Astrocyte of the cerebellum (primary cell): ENCODE data around the gene SNRPD3.
"Not testable (repeated sequence)": the region's sequence is repeated elsewhere in the genome, so short reads cannot be mapped to it uniquely, and the experiment has no call there.

Experiments
- DNase-seq: peaks from one replicate; pipeline ENCODE4 v3.0.0-alpha.2; 2011; ENCODE audit warnings: low read depth
- H3K4me3 ChIP-seq: 2 replicates; pipeline ENCODE4 v1.5.1; 2011; ENCODE audit warnings: mild to moderate bottlenecking, low read depth, low read length, moderate library complexity
- in situ Hi-C: cut with HindIII; loops from 2 replicates; pipeline ENCODE4 v1.10.0; 2017; ENCODE audit warnings: low sequenced_read_pairs
- TF ChIP-seq, protein P1 (sequence below): IDR thresholded peaks from 2 replicates; pipeline ENCODE4 v1.5.1; 2012; ENCODE audit warnings: low read length, low read depth, moderate library complexity, mild to moderate bottlenecking; ENCODE audit errors: missing control alignments

SNRPD3 gene

DNA sequence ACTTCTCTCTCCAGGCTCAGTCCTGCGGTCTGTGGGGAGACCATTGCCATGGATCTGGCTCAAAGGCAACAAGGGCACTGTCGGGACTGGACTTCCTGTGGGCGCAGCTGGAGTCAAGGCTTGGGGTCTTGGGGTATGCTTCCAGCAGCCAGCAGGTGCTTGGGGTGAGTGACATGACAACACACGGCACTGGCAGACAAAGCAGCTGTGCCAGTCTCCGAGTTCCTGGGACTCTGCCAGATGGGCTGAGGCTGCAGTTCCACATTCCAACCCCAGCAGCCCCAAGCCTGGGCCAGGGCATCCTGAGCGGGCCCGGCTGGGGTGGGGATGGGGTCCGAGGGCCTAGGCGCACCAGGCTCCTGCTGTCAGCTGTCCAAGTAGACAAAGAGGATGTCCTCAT is 13.2 kb upstream of the SNRPD3 start:
- DNase-seq, result no peak
- H3K4me3 ChIP-seq, result no peak overlapping the region
- in situ Hi-C loops, result no loop called here
- TF ChIP-seq, protein P1, sequence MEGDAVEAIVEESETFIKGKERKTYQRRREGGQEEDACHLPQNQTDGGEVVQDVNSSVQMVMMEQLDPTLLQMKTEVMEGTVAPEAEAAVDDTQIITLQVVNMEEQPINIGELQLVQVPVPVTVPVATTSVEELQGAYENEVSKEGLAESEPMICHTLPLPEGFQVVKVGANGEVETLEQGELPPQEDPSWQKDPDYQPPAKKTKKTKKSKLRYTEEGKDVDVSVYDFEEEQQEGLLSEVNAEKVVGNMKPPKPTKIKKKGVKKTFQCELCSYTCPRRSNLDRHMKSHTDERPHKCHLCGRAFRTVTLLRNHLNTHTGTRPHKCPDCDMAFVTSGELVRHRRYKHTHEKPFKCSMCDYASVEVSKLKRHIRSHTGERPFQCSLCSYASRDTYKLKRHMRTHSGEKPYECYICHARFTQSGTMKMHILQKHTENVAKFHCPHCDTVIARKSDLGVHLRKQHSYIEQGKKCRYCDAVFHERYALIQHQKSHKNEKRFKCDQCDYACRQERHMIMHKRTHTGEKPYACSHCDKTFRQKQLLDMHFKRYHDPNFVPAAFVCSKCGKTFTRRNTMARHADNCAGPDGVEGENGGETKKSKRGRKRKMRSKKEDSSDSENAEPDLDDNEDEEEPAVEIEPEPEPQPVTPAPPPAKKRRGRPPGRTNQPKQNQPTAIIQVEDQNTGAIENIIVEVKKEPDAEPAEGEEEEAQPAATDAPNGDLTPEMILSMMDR, result no peak

GRCh38 chr22:24543185-24543601 is 12.6 kb upstream of the SNRPD3 start:
- H3K4me3 ChIP-seq, result no peak overlapping the region
- in situ Hi-C loops, result no loop called here

DNA sequence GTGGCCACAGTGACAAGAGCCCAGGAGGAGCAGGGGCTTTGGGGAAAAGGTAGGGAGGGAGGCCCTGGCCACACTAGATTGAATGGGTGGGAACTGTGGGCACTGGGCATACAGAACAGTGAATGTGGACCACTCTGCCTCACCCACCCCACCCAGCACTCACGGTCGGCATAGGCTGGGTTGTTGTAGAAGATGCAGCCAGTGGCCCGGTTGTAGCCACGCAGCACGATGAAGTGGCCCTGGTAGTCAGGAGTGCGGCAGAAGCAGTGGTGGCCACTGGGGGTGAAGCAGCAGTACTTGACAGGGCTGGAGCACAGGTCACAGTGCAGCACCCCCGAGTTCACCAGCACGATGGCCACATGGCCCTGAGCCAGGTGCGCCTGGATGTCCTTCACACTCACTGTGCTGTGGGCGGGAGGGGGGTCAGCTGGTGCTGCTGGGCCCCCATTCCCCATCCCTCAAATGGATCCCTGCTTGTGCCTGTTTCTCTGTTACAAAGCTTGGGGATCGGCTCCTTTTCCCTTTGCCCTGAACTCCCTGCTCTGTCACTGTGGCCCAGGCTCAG is 12.0 kb upstream of the SNRPD3 start:
- TF ChIP-seq, protein P1, result no peak
- in situ Hi-C loops, result no loop called here
- H3K4me3 ChIP-seq, result no peak overlapping the region
- no peak for DNase-seq

More at GRCh38 chr22:24543185-24543601, 12.6 kb upstream of the SNRPD3 start:
- DNase-seq, result no peak
- TF ChIP-seq, protein P1, result no peak

GRCh38 chr22:24548812-24549211 is 7.0 kb upstream of the SNRPD3 start:
- TF ChIP-seq, protein P1, result no peak
- DNase-seq, result no peak
- no peak overlapping the region for H3K4me3 ChIP-seq
- in situ Hi-C loops, result no loop called here

GRCh38 chr22:24550028-24550901 is 5.5 kb upstream of the SNRPD3 start:
- DNase-seq, result no peak
- TF ChIP-seq, protein P1, result no peak
- no peak overlapping the region for H3K4me3 ChIP-seq
- in situ Hi-C loops, result no loop called here

GRCh38 chr22:24550902-24551435 is 4.8 kb upstream of the SNRPD3 start:
- no peak overlapping the region for H3K4me3 ChIP-seq
- no peak for DNase-seq
- in situ Hi-C loops, result no loop called here
- TF ChIP-seq, protein P1, result no peak

- H3K4me3 ChIP-seq, in situ Hi-C loops: not testable (repeated sequence)
Observed at GRCh38 chr22:24552503-24553286, 3.1 kb upstream of the SNRPD3 start.

More at GRCh38 chr22:24552503-24553286, 3.1 kb upstream of the SNRPD3 start:
- DNase-seq, result not testable (repeated sequence)
